CD4-positive, CD25-positive, alpha-beta regulatory T cell (primary cell): ENCODE data around the gene C14orf180. TPM values are rescaled to one million over a fixed set of nuclear protein-coding genes. Genes with fewer than 3 reads are reported as not detected.

ENCODE experiments used
- ATAC-seq, 2 donors: fragments of 150-1000 bp; cut with Tn5 transposase; one replicate each; pipeline ENCODE4 v1.10.0; 2021; ENCODE audit warnings: low read depth in 2 of 2, moderate number of reproducible peaks in 2 of 2, moderate library complexity in 1 of 2
- DNase-seq, 3 donors: peaks; one replicate each; pipeline versions ENCODE4 v3.0.0 to v3.0.0-alpha.2; 2012 to 2022; ENCODE audit warnings: mixed read lengths in 1 of 3
- H3K27ac ChIP-seq: one replicate; pipeline ENCODE4 v1.7.0; 2013; ENCODE audit warnings: mild to moderate bottlenecking, low read length; ENCODE audit not compliant: insufficient read depth, poor library complexity, severe bottlenecking
- H3K27me3 ChIP-seq: one replicate; pipeline ENCODE4 v1.7.0; 2013; ENCODE audit warnings: low read length; ENCODE audit not compliant: control insufficient read depth, insufficient read depth
- H3K36me3 ChIP-seq: one replicate; pipeline ENCODE4 v1.7.0; 2013; ENCODE audit warnings: mild to moderate bottlenecking, low read length, moderate library complexity; ENCODE audit not compliant: control insufficient read depth, insufficient read depth
- H3K4me1 ChIP-seq: 2 replicates; pipeline ENCODE4 v1.7.0; 2013; ENCODE audit warnings: mild to moderate bottlenecking, low read length; ENCODE audit not compliant: insufficient read depth, control insufficient read depth, poor library complexity, severe bottlenecking
- H3K4me3 ChIP-seq: one replicate; pipeline ENCODE4 v1.7.0; 2013; ENCODE audit warnings: low read depth, mild to moderate bottlenecking, low read length, moderate library complexity
- H3K9me3 ChIP-seq, 2 experiments: 1 replicate in 1 of 2; 2 replicates in 1 of 2; pipeline ENCODE4 v1.7.0; 2013; ENCODE audit warnings: low read length in 2 of 2, mild to moderate bottlenecking in 1 of 2, moderate library complexity in 1 of 2; ENCODE audit not compliant: control insufficient read depth in 2 of 2
- H3K27ac Mint-ChIP-seq, 3 donors: one replicate each; pipeline ENCODE4 v1.8.0; 2020 to 2022; ENCODE audit warnings: mild to moderate bottlenecking in 3 of 3, mixed read lengths in 3 of 3, moderate library complexity in 2 of 3
- H3K27me3 Mint-ChIP-seq: one replicate; pipeline ENCODE4 v1.8.0; 2022; ENCODE audit warnings: mild to moderate bottlenecking, mixed read lengths
- H3K36me3 Mint-ChIP-seq: one replicate; pipeline ENCODE4 v1.8.0; 2020; ENCODE audit warnings: mixed read lengths
- H3K4me1 Mint-ChIP-seq, 4 donors: one replicate each; pipeline ENCODE4 v1.8.0; 2020 to 2022; ENCODE audit warnings: mixed read lengths in 4 of 4, mild to moderate bottlenecking in 1 of 4
- H3K4me3 Mint-ChIP-seq, 4 donors: one replicate each; pipeline ENCODE4 v1.8.0; 2020 to 2022; ENCODE audit warnings: mild to moderate bottlenecking in 4 of 4, mixed read lengths in 4 of 4, moderate library complexity in 3 of 4
- H3K9me3 Mint-ChIP-seq, 7 donors: one replicate each; pipeline ENCODE4 v1.8.0; 2020 to 2022; ENCODE audit warnings: mixed read lengths in 7 of 7, mild to moderate bottlenecking in 3 of 7, moderate library complexity in 2 of 7
- polyA plus RNA-seq, 4 donors: library from polyadenylated mRNA; unstranded; fragments of 300-500 nt; fragmentation: Illumina TruSeq; gene quantifications; one replicate each; pipeline ENCODE4 v1.2.3, GENCODE V29; 2021
- total RNA-seq: library from RNA; stranded (reverse); gene quantifications from one replicate; pipeline ENCODE4 v1.2.3, GENCODE V29; 2022

C14orf180 gene
- total and polyA plus RNA-seq, 5 donors from 2014 or later = not detected

- Histone ChIP-seq H3K27ac (no peak overlapping the region), H3K9me3 (no peaks in the 10 kb centered on the region), H3K27me3 (no peaks in the 10 kb centered on the region), H3K36me3 (no peaks in the 10 kb centered on the region), H3K4me3 (no peak overlapping the region), H3K4me1 (peaks cover 4% of the 10 kb centered on the region)
- no peak for ATAC-seq
- peaks cover 22% of the 10 kb centered on the region for H3K27me3 Mint-ChIP-seq
- H3K4me1 Mint-ChIP-seq = peaks cover 0 to 4% (median 2%) of the 10 kb centered on the region in 4 donors
- H3K9me3 Mint-ChIP-seq = peaks cover 0 to 4% (median 0%) of the 10 kb centered on the region in 7 donors
- no peak overlapping the region for H3K4me3 Mint-ChIP-seq
- no peak for DNase-seq
- H3K36me3 Mint-ChIP-seq = no peaks in the 10 kb centered on the region
- H3K27ac Mint-ChIP-seq = no peak overlapping the region
Observed at GRCh38 chr14:104600141-104600643, 20.6 kb downstream of the C14orf180 start.

GRCh38 chr14:104600805-104601204 is 21.2 kb downstream of the C14orf180 start:
- Mint-ChIP-seq H3K4me1 (peaks cover 0 to 4% (median 2%) of the 10 kb centered on the region in 4 donors), H3K4me3 (no peak overlapping the region), H3K9me3 (peaks cover 0 to 4% (median 0%) of the 10 kb centered on the region in 7 donors), H3K36me3 (no peaks in the 10 kb centered on the region), H3K27me3 (peaks cover 28% of the 10 kb centered on the region), H3K27ac (no peak overlapping the region)
- no peak overlapping the region for H3K4me3 ChIP-seq
- H3K9me3 ChIP-seq = no peaks in the 10 kb centered on the region
- peaks cover 4% of the 10 kb centered on the region for H3K4me1 ChIP-seq
- H3K36me3 ChIP-seq = no peaks in the 10 kb centered on the region
- no peak overlapping the region for H3K27ac ChIP-seq
- ATAC-seq (no peak), DNase-seq (no peak)
- H3K27me3 ChIP-seq = no peaks in the 10 kb centered on the region

- H3K4me3 ChIP-seq = no peak overlapping the region
- peaks cover 4% of the 10 kb centered on the region for H3K4me1 ChIP-seq
- H3K9me3 ChIP-seq = no peaks in the 10 kb centered on the region
- H3K36me3 Mint-ChIP-seq = no peaks in the 10 kb centered on the region
- H3K27ac ChIP-seq = no peak overlapping the region
- H3K9me3 Mint-ChIP-seq = peaks cover 0 to 4% (median 0%) of the 10 kb centered on the region in 7 donors
- peaks cover 0 to 4% (median 2%) of the 10 kb centered on the region in 4 donors for H3K4me1 Mint-ChIP-seq
- H3K27me3 ChIP-seq = no peaks in the 10 kb centered on the region
- peaks cover 28% of the 10 kb centered on the region for H3K27me3 Mint-ChIP-seq
- H3K27ac Mint-ChIP-seq = no peak overlapping the region
- no peaks in the 10 kb centered on the region for H3K36me3 ChIP-seq
- ATAC-seq (no peak), DNase-seq (no peak)
- no peak overlapping the region for H3K4me3 Mint-ChIP-seq
Observed at GRCh38 chr14:104601786-104602185, 22.2 kb downstream of the C14orf180 start.

GRCh38 chr14:104602315-104602932 is 22.9 kb downstream of the C14orf180 start:
- Histone ChIP-seq H3K4me3 (no peak overlapping the region), H3K36me3 (no peaks in the 10 kb centered on the region), H3K27me3 (no peaks in the 10 kb centered on the region), H3K27ac (no peak overlapping the region), H3K9me3 (no peaks in the 10 kb centered on the region), H3K4me1 (peaks cover 4% of the 10 kb centered on the region)
- Mint-ChIP-seq H3K9me3 (peaks cover 0 to 4% (median 0%) of the 10 kb centered on the region in 7 donors), H3K27ac (no peak overlapping the region), H3K4me3 (no peak overlapping the region), H3K27me3 (peaks cover 35% of the 10 kb centered on the region), H3K36me3 (no peaks in the 10 kb centered on the region), H3K4me1 (peaks cover 0 to 4% (median 2%) of the 10 kb centered on the region in 4 donors)
- no peak for DNase-seq
- no peak for ATAC-seq

GRCh38 chr14:104602933-104603325 is 23.4 kb downstream of the C14orf180 start:
- Histone ChIP-seq H3K4me1 (peaks cover 4% of the 10 kb centered on the region), H3K27ac (no peak overlapping the region), H3K27me3 (no peaks in the 10 kb centered on the region), H3K36me3 (no peaks in the 10 kb centered on the region), H3K9me3 (no peaks in the 10 kb centered on the region), H3K4me3 (no peak overlapping the region)
- H3K27ac Mint-ChIP-seq = no peak overlapping the region
- H3K27me3 Mint-ChIP-seq = peaks cover 39% of the 10 kb centered on the region
- no peaks in the 10 kb centered on the region for H3K36me3 Mint-ChIP-seq
- ATAC-seq (no peak), DNase-seq (no peak)
- H3K4me1 Mint-ChIP-seq = peaks cover 0 to 4% (median 2%) of the 10 kb centered on the region in 4 donors
- H3K9me3 Mint-ChIP-seq = peaks cover 0 to 4% (median 0%) of the 10 kb centered on the region in 7 donors
- no peak overlapping the region for H3K4me3 Mint-ChIP-seq

GRCh38 chr14:104603711-104604401 is 24.3 kb downstream of the C14orf180 start:
- no peak overlapping the region for H3K27ac ChIP-seq
- no peak for ATAC-seq
- H3K9me3 ChIP-seq = no peaks in the 10 kb centered on the region
- peaks cover 39% of the 10 kb centered on the region for H3K27me3 Mint-ChIP-seq
- H3K4me3 Mint-ChIP-seq = peak overlapping the region in 1 of 4 donors; percentile 35
- no peak overlapping the region for H3K27ac Mint-ChIP-seq
- DNase-seq = no peak
- H3K4me3 ChIP-seq = no peak overlapping the region
- peaks cover 0 to 4% (median 2%) of the 10 kb centered on the region in 4 donors for H3K4me1 Mint-ChIP-seq
- H3K36me3 ChIP-seq = no peaks in the 10 kb centered on the region
- peaks cover 4% of the 10 kb centered on the region for H3K4me1 ChIP-seq
- H3K36me3 Mint-ChIP-seq = no peaks in the 10 kb centered on the region
- H3K27me3 ChIP-seq = no peaks in the 10 kb centered on the region
- peaks cover 0 to 4% (median 0%) of the 10 kb centered on the region in 7 donors for H3K9me3 Mint-ChIP-seq

GRCh38 chr14:104604458-104605449 is 25.2 kb downstream of the C14orf180 start, which contains the start of gene TMEM179:
Gene TMEM179, minus strand, starts transcription at chr14:104604772. Its CDS starts 31 bp downstream, at chr14:104604741.
- peaks cover 39% of the 10 kb centered on the region for H3K27me3 Mint-ChIP-seq
- peaks cover 0 to 4% (median 2%) of the 10 kb centered on the region in 4 donors for H3K4me1 Mint-ChIP-seq
- H3K27ac ChIP-seq = no peak within 1 kb of the TSS
- H3K27ac Mint-ChIP-seq = no peak within 1 kb of the TSS
- no peak within 1 kb of the TSS for H3K4me3 ChIP-seq
- no peak for ATAC-seq
- no peaks in the 10 kb centered on the region for H3K36me3 Mint-ChIP-seq
- no peak for DNase-seq
- peaks cover 0 to 4% (median 0%) of the 10 kb centered on the region in 7 donors for H3K9me3 Mint-ChIP-seq
- no peaks in the 10 kb centered on the region for H3K27me3 ChIP-seq
- peaks cover 4% of the 10 kb centered on the region for H3K4me1 ChIP-seq
- H3K9me3 ChIP-seq = no peaks in the 10 kb centered on the region
- no peaks in the 10 kb centered on the region for H3K36me3 ChIP-seq
- peak within 1 kb of the TSS in 1 of 4 donors; percentile 35 for H3K4me3 Mint-ChIP-seq
